NT2/D1 (cell line): ENCODE data around the gene ZBTB22.

ENCODE experiments used
- YY1 ChIP-seq: IDR thresholded peaks from 2 replicates; pipeline ENCODE4 v1.6.1; 2011; ENCODE audit not compliant: insufficient read length, insufficient read depth
- ZNF274 ChIP-seq: IDR thresholded peaks from 2 replicates; pipeline ENCODE4 v1.6.1; 2011; ENCODE audit warnings: mild to moderate bottlenecking, low read depth, low read length

DNA sequence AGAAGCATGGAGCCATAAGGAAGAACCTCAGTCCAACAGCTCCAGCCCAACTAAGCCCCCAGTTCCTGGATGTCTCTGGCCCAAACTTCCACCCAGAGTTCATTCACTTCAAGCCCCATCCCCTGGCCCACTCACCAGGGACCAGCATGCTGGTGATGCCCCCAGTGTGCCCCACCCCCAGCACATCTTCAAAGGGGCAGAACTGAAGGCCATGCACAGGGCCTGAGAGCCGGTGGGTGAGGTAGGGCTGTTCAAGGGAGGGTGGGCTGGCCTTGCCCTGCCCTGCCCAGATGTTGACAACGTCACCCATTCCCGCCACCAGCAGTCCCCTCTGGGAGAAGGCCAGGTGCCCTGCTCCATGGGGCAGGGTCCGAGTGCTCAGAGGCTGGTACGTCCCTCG lies 37.0 kb downstream of the ZBTB22 start:
- no peak for TF ChIP-seq YY1
- no peak for TF ChIP-seq ZNF274
